K562 (cell line): Measurements from ENCODE around the gene FBRS. TPM values are rescaled to one million over a fixed set of nuclear protein-coding genes. Genes with fewer than 3 reads are reported as not detected.

ENCODE experiments used
- ARID2 ChIP-seq: fragments of 450-650 bp; IDR thresholded peaks from 2 replicates; pipeline ENCODE4 v1.6.1; 2017; ENCODE audit warnings: antibody characterized with exemption, mild to moderate bottlenecking
- BRF1 ChIP-seq: IDR thresholded peaks from 3 replicates; pipeline ENCODE4 v1.6.1; 2011; ENCODE audit warnings: borderline replicate concordance, mild to moderate bottlenecking; ENCODE audit not compliant: insufficient read length; ENCODE audit errors: extremely low read depth
- CHAMP1 ChIP-seq: fragments of 450-650 bp; IDR thresholded peaks from 2 replicates; pipeline ENCODE4 v1.6.1; 2016; ENCODE audit warnings: mild to moderate bottlenecking
- ERF ChIP-seq: fragments of 450-650 bp; formaldehyde crosslinking; IDR thresholded peaks from 2 replicates; pipeline ENCODE4 v1.4.0; 2020; ENCODE audit warnings: mild to moderate bottlenecking, mixed read lengths
- FOXM1 ChIP-seq, 2 experiments: fragments of 450-650 bp in 1 of 2; sonication (generic) in 1 of 2; formaldehyde crosslinking in 1 of 2; IDR thresholded peaks; 2 replicates each; pipeline versions ENCODE4 v1.6.1 to v1.9.0; 2017 to 2022; ENCODE audit warnings: low read depth in 2 of 2, mild to moderate bottlenecking in 2 of 2, missing genetic modification reagents in 1 of 2, moderate library complexity in 1 of 2
- FOXO4 ChIP-seq: fragments of 450-650 bp; formaldehyde crosslinking; IDR thresholded peaks from 2 replicates; pipeline ENCODE4 v1.4.0; 2020; ENCODE audit warnings: mild to moderate bottlenecking, moderate library complexity
- HINFP ChIP-seq: fragments of 450-650 bp; conservative IDR thresholded peaks from 2 replicates; pipeline ENCODE4 v1.6.1; 2016; ENCODE audit warnings: missing genetic modification characterization, low read depth, mild to moderate bottlenecking, control low read depth, missing compliant biosample characterization
- HMG20A ChIP-seq: fragments of 450-650 bp; formaldehyde crosslinking; conservative IDR thresholded peaks from 2 replicates; pipeline ENCODE4 v1.4.0; 2020; ENCODE audit warnings: mild to moderate bottlenecking, mixed read lengths
- MECOM ChIP-seq: fragments of 250-450 bp; sonication (Bioruptor Pico); IDR thresholded peaks from 2 replicates; pipeline ENCODE4 v1.8.0; 2022; ENCODE audit warnings: inconsistent platforms
- MLX ChIP-seq, 2 experiments: fragments of 450-650 bp in 1 of 2; sonication (generic) in 1 of 2; formaldehyde crosslinking; conservative IDR thresholded peaks; 2 replicates each; pipeline versions ENCODE4 v1.4.0 to v1.8.1; 2020 to 2022; ENCODE audit warnings: mild to moderate bottlenecking in 1 of 2, missing genetic modification reagents in 1 of 2
- NKRF ChIP-seq: fragments of 450-650 bp; IDR thresholded peaks from 2 replicates; pipeline ENCODE4 v1.6.1; 2016; ENCODE audit warnings: borderline replicate concordance
- POU5F1 ChIP-seq: fragments of 150-350 bp; IDR thresholded peaks from 2 replicates; pipeline ENCODE4 v1.6.1; 2014; ENCODE audit warnings: borderline replicate concordance, low read length, low read depth, mild to moderate bottlenecking; ENCODE audit not compliant: partially characterized antibody
- RBM22 ChIP-seq: fragments of 200-400 bp; formaldehyde crosslinking; IDR thresholded peaks from 2 replicates; pipeline ENCODE4 v1.6.1; 2018; ENCODE audit warnings: low read length, low read depth; ENCODE audit not compliant: poor library complexity, severe bottlenecking
- ZFP1 ChIP-seq: fragments of 450-650 bp; formaldehyde crosslinking; IDR thresholded peaks from 2 replicates; pipeline ENCODE4 v1.4.0; 2020; ENCODE audit warnings: mild to moderate bottlenecking, mixed read lengths
- ZNF143 ChIP-seq: sonication (generic); formaldehyde crosslinking; IDR thresholded peaks from 2 replicates; pipeline ENCODE4 v1.9.0; 2022; ENCODE audit warnings: mild to moderate bottlenecking, missing genetic modification reagents
- ZNF212 ChIP-seq: fragments of 450-650 bp; formaldehyde crosslinking; IDR thresholded peaks from 2 replicates; pipeline ENCODE4 v1.4.0; 2020; ENCODE audit warnings: mild to moderate bottlenecking
- polyA plus RNA-seq, 8 experiments: library from polyadenylated mRNA; depleted of rRNA in 4 of 8; stranded (reverse) in 5 of 8; unstranded in 3 of 8; fragments of >200 nt; fragmentation: Nextera tagmentation in 2 of 8; fragmentation: Illumina TruSeq in 1 of 8; extraction: Ambion mirVana in 2 of 8; extraction: Trizol in 1 of 8; gene quantifications; 2 replicates each; pipeline versions ENCODE4 v1.2.1 to v1.2.3, GENCODE V29; 2011 to 2014; ENCODE audit warnings: inconsistent platforms in 1 of 8, missing spikeins in 1 of 8
- total RNA-seq, 7 experiments: library from RNA; depleted of rRNA in 6 of 7; stranded (reverse); fragments of >200 nt in 6 of 7; fragmentation: Illumina TruSeq in 2 of 7; extraction: Trizol in 2 of 7; gene quantifications; 2 replicates each; pipeline versions ENCODE4 v1.2.1 to v1.2.3, GENCODE V29; 2011 to 2021; ENCODE audit warnings: low replicate concordance in 1 of 7

Gene FBRS
- total and polyA plus RNA-seq, 9 of the 15 experiments (the other 6 are each of a cell fraction or from before 2014, with no cell fraction given) = 0.32 to 59.5 (median 13.1) TPM

- TF ChIP-seq NKRF (0 out of 2 replicates have a peak, but pooled peaks have one; percentile 21), BRF1 (no peak), ARID2 (no peak), FOXM1 (IDR thresholded peaks at IDR 0.05; ENCODE audit: low read depth) (peak; percentile 83), FOXM1 (CRISPR knock-in tag; IDR thresholded peaks at IDR 0.05; ENCODE audit: low read depth) (no peak), CHAMP1 (no peak), ERF (CRISPR knock-in tag) (no peak), RBM22 (no peak), MECOM (CRISPR knock-in tag) (no peak), POU5F1 (peak; percentile 77), ZFP1 (CRISPR knock-in tag) (no peak), MLX (CRISPR knock-in tag; conservative IDR thresholded peaks at IDR 0.05) (no peak), HINFP (no peak), HMG20A (no peak), ZNF212 (CRISPR knock-in tag) (no peak), FOXO4 (CRISPR knock-in tag) (no peak), ZNF143 (CRISPR knock-in tag) (no peak)
Observed at GRCh38 chr16:30650369-30651123, 7.7 kb upstream of the FBRS start, which contains the start of gene PRR14 (continued).
